GM10266 (cell line): ENCODE results near the gene GABPB1.
A peak's percentile ranks its signal among the peaks of the same experiment; 100 is the strongest.

ENCODE experiments used
- DNase-seq: peaks from one replicate; pipeline ENCODE4 v3.0.0; 2012; ENCODE audit errors: extremely low spot score
- TF ChIP-seq, protein P1 (sequence below): IDR thresholded peaks from 2 replicates; pipeline ENCODE4 v1.5.1; 2012; ENCODE audit warnings: mild to moderate bottlenecking, low read depth; ENCODE audit not compliant: control insufficient read depth, insufficient read depth; ENCODE audit errors: missing control alignments

The GABPB1 gene

DNA sequence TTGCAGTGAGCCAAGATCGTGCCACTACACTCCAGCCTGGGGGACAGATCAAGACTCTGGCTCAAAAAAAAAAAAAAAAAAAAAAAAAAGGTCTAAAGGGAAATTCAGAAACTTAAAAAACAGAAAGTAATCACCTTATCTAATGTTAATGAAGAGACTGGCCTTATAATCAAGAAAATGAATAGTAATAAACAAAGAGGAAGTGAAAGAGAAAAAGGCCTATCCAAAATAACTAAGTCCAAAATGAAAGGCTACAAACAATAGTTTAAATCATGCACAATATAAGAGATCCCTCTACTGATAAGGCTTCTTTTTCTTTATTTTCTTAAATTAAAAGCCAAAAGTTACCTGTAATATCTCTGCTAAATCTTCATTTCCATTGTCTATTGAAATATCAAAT is 52.4 kb downstream of the GABPB1 start:
- peak; percentile 25 for DNase-seq
- TF ChIP-seq, protein P1, sequence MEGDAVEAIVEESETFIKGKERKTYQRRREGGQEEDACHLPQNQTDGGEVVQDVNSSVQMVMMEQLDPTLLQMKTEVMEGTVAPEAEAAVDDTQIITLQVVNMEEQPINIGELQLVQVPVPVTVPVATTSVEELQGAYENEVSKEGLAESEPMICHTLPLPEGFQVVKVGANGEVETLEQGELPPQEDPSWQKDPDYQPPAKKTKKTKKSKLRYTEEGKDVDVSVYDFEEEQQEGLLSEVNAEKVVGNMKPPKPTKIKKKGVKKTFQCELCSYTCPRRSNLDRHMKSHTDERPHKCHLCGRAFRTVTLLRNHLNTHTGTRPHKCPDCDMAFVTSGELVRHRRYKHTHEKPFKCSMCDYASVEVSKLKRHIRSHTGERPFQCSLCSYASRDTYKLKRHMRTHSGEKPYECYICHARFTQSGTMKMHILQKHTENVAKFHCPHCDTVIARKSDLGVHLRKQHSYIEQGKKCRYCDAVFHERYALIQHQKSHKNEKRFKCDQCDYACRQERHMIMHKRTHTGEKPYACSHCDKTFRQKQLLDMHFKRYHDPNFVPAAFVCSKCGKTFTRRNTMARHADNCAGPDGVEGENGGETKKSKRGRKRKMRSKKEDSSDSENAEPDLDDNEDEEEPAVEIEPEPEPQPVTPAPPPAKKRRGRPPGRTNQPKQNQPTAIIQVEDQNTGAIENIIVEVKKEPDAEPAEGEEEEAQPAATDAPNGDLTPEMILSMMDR = no peak

DNA sequence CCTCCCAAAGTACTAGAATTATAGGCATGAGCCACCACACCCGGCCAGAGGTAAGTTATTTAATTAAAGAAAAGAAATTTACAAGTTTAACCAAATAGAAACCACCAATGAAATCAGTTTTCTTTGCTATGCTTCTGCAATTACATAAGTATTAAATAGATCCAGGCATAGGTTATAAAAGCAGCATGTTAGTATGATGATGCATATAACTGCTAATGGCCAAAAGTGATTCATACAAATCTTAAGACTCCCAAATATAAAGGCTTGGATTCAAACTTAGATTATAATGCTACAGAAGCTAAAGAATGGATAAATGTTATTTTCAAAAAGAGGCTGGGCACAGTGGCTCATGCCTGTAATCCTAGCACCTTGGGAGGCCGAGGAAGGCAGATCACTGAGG is 56.7 kb downstream of the GABPB1 start:
- no peak for DNase-seq
- TF ChIP-seq, protein P1 = no peak

- DNase-seq = no peak
- TF ChIP-seq, protein P1 = no peak
Observed at GRCh38 chr15:50295966-50296365, 59.0 kb downstream of the GABPB1 start.

GRCh38 chr15:50289749-50290148 is 65.2 kb downstream of the GABPB1 start:
- TF ChIP-seq, protein P1 = no peak
- no peak for DNase-seq

GRCh38 chr15:50287324-50288116 is 67.5 kb downstream of the GABPB1 start:
- no peak for DNase-seq
- TF ChIP-seq, protein P1 = no peak

DNA sequence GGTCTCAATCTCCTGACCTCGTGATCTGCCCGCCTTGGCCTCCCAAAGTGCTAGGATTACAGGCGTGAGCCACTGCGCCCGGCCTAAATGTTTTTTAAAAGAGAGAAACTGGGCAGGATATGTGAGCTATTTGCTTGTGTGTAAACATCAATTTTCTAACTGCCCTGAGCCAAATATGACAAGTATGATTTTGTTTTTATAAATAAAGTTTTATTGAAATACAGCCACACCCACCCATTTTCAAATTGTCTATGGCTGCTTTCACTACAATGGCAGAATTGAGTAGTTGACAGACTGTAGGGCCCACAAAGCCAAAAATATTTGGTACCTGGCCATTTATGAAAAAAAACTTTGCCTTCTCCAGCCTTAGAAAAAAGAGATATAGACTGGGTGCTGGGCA is 73.6 kb downstream of the GABPB1 start:
- TF ChIP-seq, protein P1 = no peak
- no peak for DNase-seq

DNA sequence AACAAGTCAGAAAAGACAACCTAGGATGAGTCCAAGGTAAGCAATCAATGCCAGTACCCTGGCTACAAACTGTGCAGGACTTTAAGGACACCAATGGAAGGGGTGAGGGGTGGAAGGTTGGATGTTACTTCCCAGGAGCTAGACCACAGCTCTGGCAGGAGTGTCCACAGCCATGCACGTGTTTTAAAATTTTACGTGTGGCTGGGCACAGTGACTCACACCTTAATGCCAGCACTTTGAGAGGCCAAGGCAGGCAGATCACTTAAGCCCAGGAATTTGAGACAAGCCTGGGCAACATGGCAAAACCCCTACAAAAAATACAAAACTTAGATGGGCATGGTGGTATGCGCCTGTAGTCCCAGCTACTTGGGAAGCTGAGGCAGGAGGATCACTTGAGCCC is 74.7 kb downstream of the GABPB1 start:
- TF ChIP-seq, protein P1 = no peak
- no peak for DNase-seq
